Measurements from ENCODE around the gene COL8A1. TPM values are rescaled to one million over a fixed set of nuclear protein-coding genes. Genes with fewer than 3 reads are reported as not detected.

Gene COL8A1
- total RNA-seq, 2 experiments from 2014 or later = not detected

DNA sequence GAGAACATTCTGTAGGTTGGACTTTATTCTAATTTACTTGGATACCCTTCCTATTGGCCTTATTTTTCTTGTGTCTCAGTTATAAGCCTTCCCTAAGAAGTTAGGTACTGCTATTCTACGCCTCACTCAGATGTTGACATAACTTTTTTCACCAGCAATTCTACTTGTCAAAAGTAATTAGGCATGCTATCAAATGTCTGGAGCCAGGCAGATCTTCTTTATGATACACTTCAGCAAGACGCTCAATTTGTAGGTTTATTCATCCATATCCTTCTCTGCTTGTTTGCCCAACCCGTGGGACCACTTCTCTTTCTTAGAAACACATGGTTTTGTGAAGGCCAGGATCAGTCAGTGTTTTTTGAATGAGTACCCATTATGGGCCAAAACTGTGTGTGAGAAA, 36.2 kb upstream of the COL8A1 start:
- H3K9me3 ChIP-seq (ENCODE audit: control insufficient read depth in 1 of 2, insufficient read depth in 1 of 2, low read length in 2 of 2) = no peaks in the 10 kb centered on the region
- no peak overlapping the region for H3K4me3 ChIP-seq (ENCODE audit: low read length)
- no peaks in the 10 kb centered on the region for H3K4me1 ChIP-seq (ENCODE audit: insufficient read depth, low read length)
- H3K27ac Mint-ChIP-seq = no peak overlapping the region
- H3K36me3 Mint-ChIP-seq (ENCODE audit: low read depth) = no peaks in the 10 kb centered on the region
- intact Hi-C loops (cut with DNase I, micrococcal nuclease) = no loop called here
- TF ChIP-seq, protein P1, sequence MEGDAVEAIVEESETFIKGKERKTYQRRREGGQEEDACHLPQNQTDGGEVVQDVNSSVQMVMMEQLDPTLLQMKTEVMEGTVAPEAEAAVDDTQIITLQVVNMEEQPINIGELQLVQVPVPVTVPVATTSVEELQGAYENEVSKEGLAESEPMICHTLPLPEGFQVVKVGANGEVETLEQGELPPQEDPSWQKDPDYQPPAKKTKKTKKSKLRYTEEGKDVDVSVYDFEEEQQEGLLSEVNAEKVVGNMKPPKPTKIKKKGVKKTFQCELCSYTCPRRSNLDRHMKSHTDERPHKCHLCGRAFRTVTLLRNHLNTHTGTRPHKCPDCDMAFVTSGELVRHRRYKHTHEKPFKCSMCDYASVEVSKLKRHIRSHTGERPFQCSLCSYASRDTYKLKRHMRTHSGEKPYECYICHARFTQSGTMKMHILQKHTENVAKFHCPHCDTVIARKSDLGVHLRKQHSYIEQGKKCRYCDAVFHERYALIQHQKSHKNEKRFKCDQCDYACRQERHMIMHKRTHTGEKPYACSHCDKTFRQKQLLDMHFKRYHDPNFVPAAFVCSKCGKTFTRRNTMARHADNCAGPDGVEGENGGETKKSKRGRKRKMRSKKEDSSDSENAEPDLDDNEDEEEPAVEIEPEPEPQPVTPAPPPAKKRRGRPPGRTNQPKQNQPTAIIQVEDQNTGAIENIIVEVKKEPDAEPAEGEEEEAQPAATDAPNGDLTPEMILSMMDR (IDR thresholded peaks at IDR 0.05) = no peak
- ChIA-PET CTCF (no interaction called here), POLR2A (no interaction called here)
- no peaks in the 10 kb centered on the region for H3K27me3 ChIP-seq (ENCODE audit: control insufficient read depth in 1 of 2, insufficient read depth in 2 of 2, low read length in 2 of 2)
- no peak overlapping the region for H3K4me3 Mint-ChIP-seq
- no peaks in the 10 kb centered on the region for H3K27me3 Mint-ChIP-seq
- no peak overlapping the region for H3K27ac ChIP-seq (ENCODE audit: low read depth in 1 of 2, low read length in 2 of 2)
- H3K4me1 Mint-ChIP-seq (ENCODE audit: low read depth) = no peaks in the 10 kb centered on the region
- no peak for DNase-seq
- ATAC-seq (ENCODE audit: poor library complexity) = no peak
- peaks cover 4% of the 10 kb centered on the region for H3K9me3 Mint-ChIP-seq
- H3K36me3 ChIP-seq (ENCODE audit: insufficient read depth, low read length) = no peaks in the 10 kb centered on the region

DNA sequence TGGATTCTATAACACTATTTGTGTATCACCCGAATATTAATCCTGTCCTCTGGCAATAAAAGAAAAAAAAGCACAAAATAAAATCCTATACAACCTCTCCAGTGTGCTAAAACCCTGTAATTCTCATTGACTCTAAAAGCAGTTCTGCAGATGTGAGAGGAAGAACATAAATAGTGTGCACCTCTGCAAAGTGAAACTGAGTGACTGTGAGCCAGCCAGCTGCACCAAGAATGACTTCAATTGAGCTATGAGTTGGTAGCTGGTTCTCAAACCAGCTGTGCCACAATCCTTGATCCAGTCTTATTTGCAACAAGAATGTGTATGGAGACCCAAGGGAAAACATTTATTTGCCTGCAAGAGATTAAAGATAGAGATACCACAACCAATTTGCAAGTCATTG, 31.2 kb upstream of the COL8A1 start:
- ATAC-seq (ENCODE audit: poor library complexity) (no peak), DNase-seq (no peak)
- no peaks in the 10 kb centered on the region for H3K4me1 Mint-ChIP-seq (ENCODE audit: low read depth)
- Histone ChIP-seq H3K4me1 (ENCODE audit: insufficient read depth, low read length) (no peaks in the 10 kb centered on the region), H3K27ac (ENCODE audit: low read depth in 1 of 2, low read length in 2 of 2) (no peak overlapping the region), H3K27me3 (ENCODE audit: control insufficient read depth in 1 of 2, insufficient read depth in 2 of 2, low read length in 2 of 2) (no peaks in the 10 kb centered on the region), H3K9me3 (ENCODE audit: control insufficient read depth in 1 of 2, insufficient read depth in 1 of 2, low read length in 2 of 2) (no peaks in the 10 kb centered on the region), H3K36me3 (ENCODE audit: insufficient read depth, low read length) (no peaks in the 10 kb centered on the region), H3K4me3 (ENCODE audit: low read length) (no peak overlapping the region)
- ChIA-PET CTCF (interaction anchor here (0.5 kb wide), 1 partner anchor 22 kb away, joined by 3 read pairs; no protein-coding TSS in a partner anchor), POLR2A (no interaction called here)
- H3K27me3 Mint-ChIP-seq = no peaks in the 10 kb centered on the region
- no peaks in the 10 kb centered on the region for H3K36me3 Mint-ChIP-seq (ENCODE audit: low read depth)
- H3K9me3 Mint-ChIP-seq = peaks cover 4% of the 10 kb centered on the region
- no peak overlapping the region for H3K4me3 Mint-ChIP-seq
- intact Hi-C loops (cut with DNase I, micrococcal nuclease) = no loop called here
- H3K27ac Mint-ChIP-seq = no peak overlapping the region
- TF ChIP-seq, protein P1 (IDR thresholded peaks at IDR 0.05) = no peak

DNA sequence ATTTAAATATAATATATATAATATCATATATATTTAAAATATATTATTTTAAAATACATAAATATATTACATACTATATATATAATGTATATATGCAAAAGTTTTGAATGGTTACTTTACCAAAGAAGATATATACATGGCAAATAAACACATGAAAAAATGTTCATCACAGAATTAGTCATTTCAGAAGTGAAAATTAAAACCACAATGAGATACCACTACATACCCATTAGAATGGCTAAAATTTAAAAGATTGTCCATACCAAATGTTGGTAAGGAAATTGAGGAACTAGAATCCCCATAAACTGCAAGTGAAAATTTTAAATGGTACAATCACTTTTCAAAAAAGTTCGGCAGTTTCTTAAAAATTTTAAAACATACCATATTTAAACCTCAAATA, 23.6 kb upstream of the COL8A1 start:
- POLR2A ChIA-PET = no interaction called here
- ATAC-seq (ENCODE audit: poor library complexity) = no peak
- Histone ChIP-seq H3K4me1 (ENCODE audit: insufficient read depth, low read length) (no peaks in the 10 kb centered on the region), H3K4me3 (ENCODE audit: low read length) (no peak overlapping the region), H3K36me3 (ENCODE audit: insufficient read depth, low read length) (no peaks in the 10 kb centered on the region), H3K27ac (ENCODE audit: low read depth in 1 of 2, low read length in 2 of 2) (no peak overlapping the region), H3K9me3 (ENCODE audit: control insufficient read depth in 1 of 2, insufficient read depth in 1 of 2, low read length in 2 of 2) (no peaks in the 10 kb centered on the region), H3K27me3 (ENCODE audit: control insufficient read depth in 1 of 2, insufficient read depth in 2 of 2, low read length in 2 of 2) (no peaks in the 10 kb centered on the region)
- Mint-ChIP-seq H3K27me3 (no peaks in the 10 kb centered on the region), H3K4me3 (no peak overlapping the region), H3K9me3 (peaks cover 3% of the 10 kb centered on the region), H3K36me3 (ENCODE audit: low read depth) (no peaks in the 10 kb centered on the region), H3K27ac (no peak overlapping the region), H3K4me1 (ENCODE audit: low read depth) (no peaks in the 10 kb centered on the region)
- DNase-seq = no peak
- intact Hi-C loops (cut with DNase I, micrococcal nuclease) = no loop called here
- CTCF ChIA-PET = no interaction called here
- TF ChIP-seq, protein P1 (IDR thresholded peaks at IDR 0.05) = no peak

All from CD4-positive, alpha-beta T cell (primary cell).